Peyer's patch (tissue), 4 donors: ENCODE measurements around the gene FAM53A.

Experiments used
- CTCF ChIP-seq, 6 experiments: fragments of 450-650 bp in 4 of 6; fragments of 200-600 bp in 2 of 6; sonication (generic) in 1 of 6; IDR thresholded peaks; one replicate each; pipeline ENCODE4 v1.5.1; 2017 to 2019; ENCODE audit warnings: antibody characterized with exemption in 6 of 6, mild to moderate bottlenecking in 3 of 6, moderate library complexity in 1 of 6
- POLR2A ChIP-seq, 2 donors: fragments of 450-650 bp; IDR thresholded peaks; one replicate each; pipeline ENCODE4 v1.5.1; 2017; ENCODE audit warnings: antibody characterized with exemption in 2 of 2, mild to moderate bottlenecking in 2 of 2, moderate library complexity in 2 of 2

GRCh38 chr4:1660948-1661677 lies 23.0 kb downstream of the FAM53A start:
- TF ChIP-seq CTCF (IDR thresholded peaks at IDR 0.05), result no peak
- TF ChIP-seq POLR2A (IDR thresholded peaks at IDR 0.05), result no peak
